Neural crest cell (in vitro differentiated cells): ENCODE results near the gene NIPAL4. TPM values are rescaled to one million over a fixed set of nuclear protein-coding genes. Genes with fewer than 3 reads are reported as not detected.

Source experiments
- DNase-seq: peaks from one replicate; pipeline ENCODE4 v3.0.0; 2021; ENCODE audit warnings: low read depth, mixed read lengths, low spot score
- H3K27ac Mint-ChIP-seq: one replicate; pipeline ENCODE4 v1.8.0; 2021; ENCODE audit warnings: mild to moderate bottlenecking, mixed read lengths; ENCODE audit not compliant: unreplicated experiment
- H3K27me3 Mint-ChIP-seq: 2 replicates; pipeline ENCODE4 v1.8.0; 2021; ENCODE audit warnings: low read depth, mild to moderate bottlenecking, mixed read lengths
- H3K36me3 Mint-ChIP-seq: 2 replicates; pipeline ENCODE4 v1.8.0; 2021; ENCODE audit warnings: low read depth, mild to moderate bottlenecking, mixed read lengths
- H3K4me1 Mint-ChIP-seq: 2 replicates; pipeline ENCODE4 v1.8.0; 2021; ENCODE audit warnings: mixed read lengths
- H3K4me3 Mint-ChIP-seq: one replicate; pipeline ENCODE4 v1.8.0; 2021; ENCODE audit warnings: mild to moderate bottlenecking, mixed read lengths
- H3K9me3 Mint-ChIP-seq: 2 replicates; pipeline ENCODE4 v1.8.0; 2021; ENCODE audit warnings: mixed read lengths
- total RNA-seq: library from RNA; stranded (reverse); gene quantifications from 2 replicates; pipeline ENCODE4 v1.2.1, GENCODE V29; 2021
- TF ChIP-seq, protein P1 (sequence below): fragments of 200-600 bp; sonication (generic); conservative IDR thresholded peaks from 2 replicates; pipeline ENCODE4 v1.5.0; 2021; ENCODE audit warnings: antibody characterized with exemption, mild to moderate bottlenecking

Gene NIPAL4
- total RNA-seq, 1 donor from 2014 or later: not detected

- Mint-ChIP-seq H3K9me3 (peaks cover 4% of the 10 kb centered on the region), H3K36me3 (peaks cover 4% of the 10 kb centered on the region), H3K4me3 (no peak overlapping the region)
Measured at GRCh38 chr5:157496864-157497263, 36.9 kb downstream of the NIPAL4 start.

DNA sequence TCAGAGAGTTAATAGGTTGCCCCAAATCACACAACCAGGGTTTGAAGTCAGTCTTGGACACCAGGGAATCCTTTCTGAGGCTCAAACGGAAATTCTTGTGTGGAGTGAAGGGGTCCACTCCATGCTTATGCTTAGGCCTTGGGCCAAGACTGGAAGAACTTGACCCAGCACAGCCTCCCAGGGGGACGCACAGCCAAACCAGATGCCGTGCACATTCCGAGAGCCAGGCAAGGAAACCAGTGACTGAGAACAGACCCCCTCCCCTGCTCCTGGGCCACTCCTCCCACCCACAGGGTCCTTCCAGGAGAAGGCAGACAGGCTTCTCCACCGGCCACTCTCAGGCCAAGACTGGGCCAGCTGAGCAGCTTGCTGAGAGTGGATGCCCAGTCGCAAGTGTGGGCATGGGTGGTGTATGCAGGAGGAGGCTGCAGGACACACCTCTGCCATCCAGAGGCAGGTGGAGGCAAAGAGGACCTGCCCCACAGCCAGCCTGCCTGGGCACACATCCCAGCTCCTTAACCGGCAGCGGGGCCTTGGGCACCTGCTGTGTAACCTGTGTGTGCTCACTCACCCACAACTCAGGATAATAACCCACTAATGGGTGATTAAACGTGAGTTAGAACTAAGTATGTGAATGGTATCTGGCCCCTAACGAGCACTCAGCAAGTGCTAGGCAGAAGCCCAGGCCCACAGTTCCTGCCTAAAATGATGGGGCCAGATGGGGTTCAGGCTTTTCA is 38.0 kb downstream of the NIPAL4 start:
- TF ChIP-seq, protein P1, sequence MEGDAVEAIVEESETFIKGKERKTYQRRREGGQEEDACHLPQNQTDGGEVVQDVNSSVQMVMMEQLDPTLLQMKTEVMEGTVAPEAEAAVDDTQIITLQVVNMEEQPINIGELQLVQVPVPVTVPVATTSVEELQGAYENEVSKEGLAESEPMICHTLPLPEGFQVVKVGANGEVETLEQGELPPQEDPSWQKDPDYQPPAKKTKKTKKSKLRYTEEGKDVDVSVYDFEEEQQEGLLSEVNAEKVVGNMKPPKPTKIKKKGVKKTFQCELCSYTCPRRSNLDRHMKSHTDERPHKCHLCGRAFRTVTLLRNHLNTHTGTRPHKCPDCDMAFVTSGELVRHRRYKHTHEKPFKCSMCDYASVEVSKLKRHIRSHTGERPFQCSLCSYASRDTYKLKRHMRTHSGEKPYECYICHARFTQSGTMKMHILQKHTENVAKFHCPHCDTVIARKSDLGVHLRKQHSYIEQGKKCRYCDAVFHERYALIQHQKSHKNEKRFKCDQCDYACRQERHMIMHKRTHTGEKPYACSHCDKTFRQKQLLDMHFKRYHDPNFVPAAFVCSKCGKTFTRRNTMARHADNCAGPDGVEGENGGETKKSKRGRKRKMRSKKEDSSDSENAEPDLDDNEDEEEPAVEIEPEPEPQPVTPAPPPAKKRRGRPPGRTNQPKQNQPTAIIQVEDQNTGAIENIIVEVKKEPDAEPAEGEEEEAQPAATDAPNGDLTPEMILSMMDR: no peak
- H3K27me3 Mint-ChIP-seq: no peaks in the 10 kb centered on the region
- no peak overlapping the region for H3K4me3 Mint-ChIP-seq
- H3K9me3 Mint-ChIP-seq: peaks cover 4% of the 10 kb centered on the region
- no peak for DNase-seq
- H3K36me3 Mint-ChIP-seq: peaks cover 4% of the 10 kb centered on the region
- no peaks in the 10 kb centered on the region for H3K4me1 Mint-ChIP-seq
- H3K27ac Mint-ChIP-seq: no peak overlapping the region

More at GRCh38 chr5:157496864-157497263, 36.9 kb downstream of the NIPAL4 start:
- TF ChIP-seq, protein P1: no peak
- Mint-ChIP-seq H3K4me1 (no peaks in the 10 kb centered on the region), H3K27me3 (no peaks in the 10 kb centered on the region), H3K27ac (no peak overlapping the region)
- no peak for DNase-seq

DNA sequence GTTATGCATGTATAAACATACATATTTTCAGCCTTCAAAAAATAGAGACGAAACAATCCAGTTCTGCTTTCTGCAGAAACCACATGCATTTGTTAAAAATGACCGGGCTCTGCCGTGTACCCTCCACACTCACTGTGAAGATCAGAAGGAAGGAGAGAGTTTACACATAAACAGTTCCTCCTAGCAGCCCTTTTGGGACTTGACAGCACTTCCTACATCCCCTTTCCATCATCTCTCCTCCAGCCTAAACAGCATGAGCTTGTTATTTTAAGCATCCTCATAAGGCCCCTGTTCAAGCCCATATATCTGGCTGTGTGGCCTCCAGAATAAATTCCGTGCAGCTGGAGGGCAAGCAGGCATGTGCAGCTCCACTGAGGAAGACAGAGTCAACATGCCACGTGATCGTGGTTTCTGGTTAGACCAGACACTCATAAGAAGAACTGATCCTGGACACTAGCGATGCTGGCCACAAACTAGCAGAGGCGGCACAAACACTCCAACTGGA is 42.2 kb downstream of the NIPAL4 start:
- Mint-ChIP-seq H3K27me3 (no peaks in the 10 kb centered on the region), H3K36me3 (peaks cover 2% of the 10 kb centered on the region), H3K4me1 (no peaks in the 10 kb centered on the region), H3K4me3 (no peak overlapping the region), H3K27ac (no peak overlapping the region), H3K9me3 (no peaks in the 10 kb centered on the region)
- TF ChIP-seq, protein P1: no peak
- DNase-seq: no peak

DNA sequence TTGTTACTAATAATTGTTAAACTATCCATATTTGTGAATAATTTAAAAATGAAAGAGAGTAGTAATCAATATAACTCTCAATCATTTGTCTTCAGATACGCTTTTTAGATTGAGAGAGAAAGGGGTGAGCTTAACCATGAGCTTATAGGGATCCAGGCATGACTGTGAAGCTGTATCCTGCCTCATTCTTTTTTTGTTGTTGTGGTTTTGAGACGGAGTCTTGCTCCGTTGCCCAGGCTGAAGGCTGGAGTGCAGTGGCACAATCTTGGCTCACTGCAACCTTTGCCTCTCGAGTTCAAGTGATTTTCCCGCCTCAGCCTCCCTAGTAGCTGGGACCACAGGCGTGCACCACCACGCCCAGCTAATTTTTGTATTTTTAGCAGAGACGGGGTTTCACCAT is 44.0 kb downstream of the NIPAL4 start:
- DNase-seq: no peak
- Mint-ChIP-seq H3K4me1 (no peaks in the 10 kb centered on the region), H3K4me3 (no peak overlapping the region), H3K27ac (no peak overlapping the region), H3K9me3 (no peaks in the 10 kb centered on the region), H3K36me3 (peaks cover 4% of the 10 kb centered on the region), H3K27me3 (no peaks in the 10 kb centered on the region)
- TF ChIP-seq, protein P1: no peak

GRCh38 chr5:157505496-157505895 is 45.5 kb downstream of the NIPAL4 start:
- no peaks in the 10 kb centered on the region for H3K27me3 Mint-ChIP-seq
- H3K4me3 Mint-ChIP-seq: no peak overlapping the region
- H3K4me1 Mint-ChIP-seq: no peaks in the 10 kb centered on the region
- no peaks in the 10 kb centered on the region for H3K9me3 Mint-ChIP-seq
- H3K36me3 Mint-ChIP-seq: peaks cover 5% of the 10 kb centered on the region
- no peak for DNase-seq
- TF ChIP-seq, protein P1: no peak
- H3K27ac Mint-ChIP-seq: no peak overlapping the region
